Measurements from ENCODE around the gene LMCD1. TPM values are rescaled to one million over a fixed set of nuclear protein-coding genes. Genes with fewer than 3 reads are reported as not detected.

Gene LMCD1
- total and polyA plus RNA-seq, 2 of the 8 experiments (the other 6 are each of a cell fraction or from before 2014, with no cell fraction given), result 12.3 to 26.5 TPM

GRCh38 chr3:8579096-8579495 is 77.5 kb downstream of the LMCD1 start (continued):
- TF ChIP-seq CHD7 (IDR thresholded peaks at IDR 0.05; ENCODE audit: insufficient replicate concordance, low read length) (no peak), EZH2 (IDR thresholded peaks at IDR 0.05; ENCODE audit: low read depth, low read length, severe bottlenecking) (no peak), CTCF (IDR thresholded peaks at IDR 0.05; ENCODE audit: control extremely low read depth in 1 of 3, insufficient read depth in 1 of 3, low read depth in 1 of 3, low read length in 3 of 3) (no peak), ATF3 (IDR thresholded peaks at IDR 0.05; ENCODE audit: insufficient read depth, low read depth, low read length) (no peak), JUND (IDR thresholded peaks at IDR 0.05; ENCODE audit: low read length) (no peak), CREB1 (IDR thresholded peaks at IDR 0.05) (no peak), POLR2AphosphoS5 (IDR thresholded peaks at IDR 0.05; ENCODE audit: low read depth, low read length) (no peak), KDM5A (IDR thresholded peaks at IDR 0.05; ENCODE audit: low read length) (no peak), BRCA1 (IDR thresholded peaks at IDR 0.05; ENCODE audit: low read depth, low read length) (no peak)

Measured in H1 (cell line).